Embryonic facial prominence (tissue), 1 donor: Measurements from ENCODE around the gene PKP1.

Experiments
- DNase-seq: peaks from one replicate; pipeline ENCODE4 v3.0.0-alpha.2; 2016; ENCODE audit errors: extremely low spot score

Gene PKP1

DNA sequence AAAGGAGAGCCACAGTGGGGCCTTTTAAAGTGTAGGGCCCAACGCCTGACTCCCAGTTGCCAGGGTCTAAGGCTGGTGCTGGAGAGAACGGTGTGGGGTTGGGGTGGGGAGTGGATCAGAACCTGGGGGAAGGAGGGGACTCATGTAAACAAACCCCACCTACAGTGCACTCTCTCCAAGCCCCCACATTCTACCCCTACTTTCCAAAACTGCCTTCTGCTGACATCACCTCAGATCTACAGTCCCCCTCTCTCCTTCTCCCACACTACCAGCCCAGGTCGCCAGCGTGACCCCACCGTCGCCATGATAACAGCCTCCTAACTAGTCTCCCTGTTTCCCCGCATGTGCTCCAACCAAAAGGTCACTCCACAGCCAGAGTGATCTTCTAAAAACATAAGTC lies 67.6 kb downstream of the PKP1 start:
- DNase-seq = no peak

DNA sequence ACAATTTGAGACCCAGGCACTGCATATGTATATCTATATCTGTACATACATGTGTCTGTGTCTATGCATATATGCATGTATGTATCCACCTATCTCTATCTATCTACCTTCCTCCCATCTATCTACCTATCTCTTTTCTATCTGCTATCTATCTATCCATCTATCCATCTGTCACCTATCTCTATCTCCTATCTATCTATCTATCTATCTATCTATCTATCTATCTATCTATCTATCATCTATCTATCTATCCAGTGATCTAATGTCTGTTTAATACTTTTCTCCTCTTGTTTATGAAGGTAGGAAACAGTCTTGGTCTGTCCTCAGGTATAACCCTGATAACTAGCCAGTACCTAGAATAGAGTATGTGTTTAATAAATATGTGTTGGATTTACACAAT lies 68.3 kb downstream of the PKP1 start:
- DNase-seq = no peak

DNA sequence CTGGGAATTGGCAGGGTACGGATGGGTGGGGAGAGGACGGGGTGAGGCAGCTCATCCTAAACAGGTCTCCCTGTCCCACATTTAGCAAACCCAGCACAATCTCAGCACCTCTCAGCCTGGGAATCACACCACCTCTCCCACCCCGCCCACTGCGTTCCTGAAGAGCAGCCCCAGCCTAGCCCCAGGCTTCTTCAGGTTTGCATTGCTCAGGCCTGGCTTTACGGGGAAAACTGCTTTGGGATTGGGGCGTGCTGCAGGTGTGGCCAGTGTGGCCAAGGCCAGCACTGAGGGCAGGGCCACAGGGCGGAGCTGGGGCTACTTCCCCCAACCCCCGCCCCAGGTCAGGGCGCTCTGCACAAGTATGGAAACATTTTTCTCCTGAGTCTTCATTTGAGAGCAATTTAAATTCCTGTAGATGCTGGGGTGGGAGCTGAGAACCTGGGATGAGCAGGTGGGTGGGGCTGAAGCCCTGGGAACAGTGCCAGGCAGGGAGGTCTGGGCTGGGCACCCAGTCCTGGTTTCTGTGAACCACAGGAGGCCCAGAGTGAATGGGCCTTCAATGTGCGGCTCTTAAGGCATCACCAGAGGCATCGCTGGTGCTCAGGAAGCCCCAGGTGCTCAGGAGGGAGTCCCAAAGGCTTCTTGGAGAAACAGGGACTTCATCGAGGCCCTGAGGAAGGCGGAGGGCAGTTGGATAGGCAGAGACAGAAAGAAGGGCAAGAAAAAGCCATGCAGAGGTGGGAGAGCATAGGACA lies 70.1 kb downstream of the PKP1 start:
- no peak for DNase-seq

DNA sequence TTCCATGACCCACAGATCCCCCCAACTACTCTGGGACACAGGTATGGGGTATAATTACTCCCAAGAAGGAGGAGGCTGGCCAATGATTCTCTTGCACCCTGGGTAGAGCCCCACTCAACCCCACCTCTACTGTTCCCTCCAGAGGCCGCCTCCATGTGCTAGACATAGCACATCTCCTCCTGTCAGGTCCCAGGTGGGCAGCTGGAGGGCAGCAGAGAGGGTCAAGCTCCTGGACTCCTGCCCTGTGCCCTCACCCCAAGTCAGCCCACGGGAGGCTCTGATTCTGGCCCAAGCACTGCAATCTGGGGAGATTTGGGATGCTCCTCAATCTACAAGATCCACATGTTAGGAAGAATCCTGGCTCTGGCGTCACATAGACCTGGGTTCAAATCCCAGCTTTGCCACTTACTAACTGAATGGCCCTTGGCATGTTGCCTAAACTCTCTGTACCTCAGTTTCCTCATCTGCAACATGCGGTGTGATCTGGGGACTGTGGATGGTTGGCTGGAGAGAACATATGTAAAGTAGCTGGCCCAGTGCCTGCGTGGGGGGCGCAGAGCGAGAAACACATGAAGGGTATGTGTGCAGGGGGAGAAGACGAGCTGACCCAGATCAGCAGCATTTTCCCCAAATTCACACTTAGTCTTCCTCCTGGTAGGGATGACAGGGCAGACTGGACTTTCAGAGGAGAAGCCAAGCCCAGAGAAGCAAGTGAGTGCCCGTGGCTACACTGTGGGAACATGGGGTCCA lies 71.0 kb downstream of the PKP1 start:
- DNase-seq = no peak

DNA sequence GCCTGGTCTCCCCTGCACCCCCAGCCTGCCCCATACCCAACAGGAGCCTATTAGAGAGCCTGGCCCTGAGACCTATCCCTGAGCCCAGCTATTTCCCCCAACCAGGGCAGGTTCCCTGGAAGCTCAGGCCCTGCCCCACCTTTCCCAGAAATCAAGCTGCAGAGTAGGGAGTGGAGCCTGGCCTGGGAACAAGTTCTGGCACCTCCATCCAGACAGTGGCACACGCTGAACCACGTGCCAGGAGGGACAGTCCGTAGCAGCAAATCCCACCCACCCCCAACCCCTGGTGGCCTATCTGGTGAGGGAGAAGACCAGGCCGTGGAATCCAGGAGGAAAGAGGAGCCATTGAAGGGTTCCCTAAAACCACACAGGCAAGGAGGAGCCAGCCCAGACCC lies 71.6 kb downstream of the PKP1 start:
- no peak for DNase-seq

GRCh38 chr1:201355471-201355870 lies 72.2 kb downstream of the PKP1 start:
- DNase-seq = no peak

DNA sequence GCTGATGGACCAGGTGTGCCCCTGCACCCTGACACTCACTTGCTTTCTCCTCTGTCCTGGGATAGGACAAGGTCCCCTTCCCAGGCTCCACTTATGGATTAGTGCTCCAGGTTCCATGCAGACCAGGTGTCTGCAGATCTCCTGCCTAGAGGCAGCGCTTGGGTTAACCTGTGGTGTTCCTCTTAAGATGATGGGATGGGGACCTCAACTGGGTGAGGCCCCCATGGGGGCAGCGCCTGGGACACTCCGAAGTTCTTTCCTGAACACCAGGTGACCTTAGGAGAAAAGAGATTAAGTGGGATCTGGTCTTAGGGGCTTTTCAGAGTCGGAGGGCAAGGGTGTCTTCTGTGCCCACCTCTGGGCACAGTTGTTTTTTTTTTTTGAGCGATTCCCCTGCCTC lies 72.9 kb downstream of the PKP1 start:
- no peak for DNase-seq

DNA sequence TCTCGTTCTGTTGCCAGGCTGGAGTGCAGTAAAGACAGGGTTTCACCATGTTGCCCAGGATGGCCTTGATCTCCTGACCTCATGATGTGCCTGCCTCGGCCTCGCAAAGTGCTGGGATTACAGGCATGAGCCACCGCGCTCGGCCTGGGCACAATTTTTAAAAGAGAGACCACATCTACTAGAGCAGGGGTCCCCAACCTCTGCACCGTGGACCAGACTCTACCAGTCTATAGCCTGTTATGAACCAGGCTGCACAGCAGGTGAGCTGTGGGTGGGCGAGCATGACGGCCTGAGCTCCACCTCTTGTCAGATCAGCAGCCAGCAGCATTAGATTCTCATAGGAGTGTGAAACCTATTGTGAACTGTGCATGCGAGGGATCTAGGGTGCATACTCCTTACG lies 73.4 kb downstream of the PKP1 start:
- DNase-seq = no peak

- DNase-seq = no peak
These were observed 73.9 kb downstream of the PKP1 start for GRCh38 chr1:201357211-201357610.

DNA sequence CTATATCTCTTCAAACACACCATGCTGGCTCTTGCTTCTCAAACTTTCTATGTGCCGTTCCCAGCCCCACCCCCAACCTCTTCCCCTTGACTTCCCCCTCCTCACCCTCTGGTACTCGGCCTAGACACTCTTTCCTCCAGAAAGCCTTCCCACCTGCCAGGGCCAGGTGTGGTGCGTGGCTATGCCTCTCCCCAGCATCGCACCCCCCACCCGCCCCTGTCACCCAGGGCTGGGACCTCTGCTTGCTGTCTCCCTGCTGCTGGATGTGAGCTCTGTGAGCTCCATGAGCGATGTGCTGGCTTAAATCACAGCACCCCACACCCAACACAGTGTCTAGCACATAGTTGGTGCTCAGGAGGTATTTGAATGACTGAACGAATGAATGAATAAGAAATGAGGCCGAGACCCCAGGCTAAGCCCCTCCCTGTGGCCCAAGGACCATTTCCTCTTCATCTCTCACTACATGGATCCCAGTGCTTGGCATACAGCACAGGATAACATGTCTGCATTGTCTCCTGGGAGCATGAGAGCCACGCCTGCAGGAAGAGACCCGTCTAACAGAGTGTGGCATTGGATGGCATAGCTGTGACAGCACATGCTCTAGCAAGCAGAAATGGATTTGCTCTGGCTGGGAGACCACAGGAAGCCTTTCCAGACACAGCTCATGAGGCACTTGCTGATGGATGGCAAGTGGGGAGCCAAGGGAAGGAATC lies 74.5 kb downstream of the PKP1 start:
- DNase-seq = no peak

DNA sequence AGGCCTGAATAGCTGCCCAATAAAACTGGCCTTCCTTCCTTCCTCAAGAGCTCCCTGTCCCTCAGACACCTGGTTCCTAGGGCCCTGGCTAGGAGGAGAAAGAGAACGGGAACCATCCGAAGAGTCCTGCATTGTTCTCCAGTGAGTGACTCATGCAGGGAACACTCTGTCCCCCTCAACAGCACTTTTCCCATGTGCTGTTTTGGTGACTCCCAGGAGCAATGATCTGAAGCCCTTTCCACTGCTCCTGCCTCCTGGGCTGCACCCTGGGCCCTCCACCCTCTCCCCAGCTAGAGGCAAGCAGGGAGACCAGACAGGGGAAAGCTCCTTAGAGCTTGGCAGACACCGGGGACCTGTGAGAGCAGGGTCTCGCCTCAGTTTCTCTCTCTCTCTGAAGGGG lies 75.3 kb downstream of the PKP1 start:
- no peak for DNase-seq

GRCh38 chr1:201359031-201359872 lies 75.9 kb downstream of the PKP1 start:
- no peak for DNase-seq

DNA sequence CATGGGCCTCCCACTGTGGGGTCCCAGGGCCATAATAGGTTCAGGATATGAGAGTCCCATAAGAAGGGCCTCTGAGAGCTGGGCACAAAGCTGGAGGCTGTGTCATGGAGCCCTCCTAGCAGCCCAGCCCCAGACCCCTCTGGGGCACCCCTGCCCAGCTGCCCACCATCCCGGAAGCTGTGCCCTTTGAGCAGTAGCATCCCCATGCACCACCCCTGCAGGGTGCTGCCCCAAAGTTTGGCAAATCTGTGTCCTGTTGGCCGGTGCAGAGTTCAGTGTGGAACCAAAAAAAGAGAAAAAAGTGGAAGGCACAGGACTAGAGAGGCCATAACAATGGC lies 76.5 kb downstream of the PKP1 start:
- DNase-seq = no peak

GRCh38 chr1:201360486-201360885 lies 77.2 kb downstream of the PKP1 start:
- DNase-seq = no peak

DNA sequence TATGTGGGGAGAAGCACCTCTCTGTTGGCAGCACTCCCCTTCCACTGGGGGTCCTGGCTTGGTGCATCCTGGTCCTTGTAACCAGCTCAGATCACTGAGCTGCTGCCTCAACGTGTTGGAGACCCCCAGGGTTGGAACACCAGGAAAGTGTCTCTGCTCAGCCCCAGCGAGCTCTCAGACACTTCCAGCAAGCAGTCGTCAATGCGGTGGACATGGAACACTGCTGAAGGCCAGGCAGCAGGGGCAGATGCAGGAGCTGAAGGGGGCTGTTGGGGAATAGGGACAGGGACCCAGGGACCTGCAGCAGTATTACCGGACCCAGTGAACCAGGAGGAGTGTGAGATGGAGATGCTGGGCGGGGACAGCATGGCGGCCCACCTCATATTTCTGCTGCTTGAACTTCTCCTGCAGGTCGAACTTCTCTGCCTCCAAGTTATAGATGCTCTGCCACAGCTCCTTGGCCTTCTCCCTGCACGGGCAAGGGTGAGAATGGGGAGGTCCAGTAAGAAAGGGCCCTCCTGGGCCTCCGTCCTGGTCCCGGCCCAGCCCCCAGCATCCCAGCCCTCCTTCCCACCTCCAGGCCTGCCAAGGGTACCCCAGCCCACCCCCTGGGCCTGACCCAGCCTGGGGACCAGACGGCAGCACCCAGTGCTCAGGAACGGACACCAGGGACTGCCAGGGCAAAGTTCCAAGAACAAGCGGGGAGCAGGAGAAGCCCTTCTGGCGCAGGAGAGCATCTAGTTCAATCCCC lies 77.8 kb downstream of the PKP1 start:
- DNase-seq = no peak

DNA sequence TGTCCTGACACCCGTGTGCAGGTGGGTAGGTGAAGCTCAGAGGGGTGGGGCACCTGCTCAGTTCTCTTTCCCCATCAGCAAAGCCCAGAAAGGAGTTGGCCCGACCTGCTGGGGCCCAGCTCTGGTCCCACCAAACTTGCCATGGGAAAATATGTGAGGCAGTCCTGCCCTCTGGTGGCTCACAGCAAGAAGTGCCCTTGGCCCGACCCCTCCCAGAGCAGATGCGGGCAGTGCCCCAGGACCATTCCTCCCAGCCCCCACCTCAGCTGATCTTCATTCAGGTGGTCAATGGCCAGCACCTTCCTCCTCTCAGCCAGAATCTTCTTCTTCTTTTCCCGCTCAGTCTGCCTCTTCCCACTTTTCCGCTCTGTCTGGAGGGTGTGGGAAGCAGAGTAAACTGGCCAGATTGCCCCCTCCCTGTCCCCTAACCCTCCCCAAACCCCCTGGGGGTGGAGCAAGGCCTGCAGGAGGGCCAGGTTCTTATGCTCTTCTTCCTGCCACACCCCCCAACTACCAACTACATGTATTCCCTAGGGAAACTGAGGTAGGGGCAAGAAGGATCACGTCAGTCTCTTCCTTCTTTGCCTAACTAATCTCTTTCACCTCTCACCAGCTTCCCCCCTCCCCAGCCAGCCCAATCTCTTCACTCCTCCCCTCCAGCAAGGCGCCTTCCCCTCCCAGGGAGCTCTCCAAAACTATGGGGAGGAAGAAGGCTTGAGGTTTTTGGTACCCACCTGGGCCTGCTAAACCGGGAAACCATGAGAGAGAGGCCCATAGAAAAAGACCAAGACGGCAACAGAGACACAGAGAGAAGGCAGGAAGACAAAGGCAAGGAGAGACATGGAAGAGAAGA lies 78.6 kb downstream of the PKP1 start:
- DNase-seq = no peak

DNA sequence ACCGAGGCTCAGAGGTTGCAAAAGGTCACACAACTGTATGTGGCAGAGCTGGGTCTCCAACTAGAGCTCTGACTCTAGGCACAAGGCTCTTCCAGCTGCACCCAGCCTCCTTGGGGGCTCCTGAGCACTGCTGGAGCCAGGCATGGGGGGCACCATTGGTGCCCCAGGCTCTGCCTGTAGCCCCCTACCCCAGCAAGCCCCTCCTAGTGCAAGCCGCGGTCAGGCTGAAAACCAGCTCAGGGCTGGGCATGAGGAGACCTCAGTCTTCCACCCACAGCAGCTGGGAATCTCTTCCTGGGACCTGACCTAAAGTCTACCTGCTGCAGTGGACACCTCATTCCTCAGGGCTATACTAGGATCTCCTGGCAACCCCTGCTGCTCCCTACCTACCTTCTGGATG lies 79.6 kb downstream of the PKP1 start:
- DNase-seq = no peak

DNA sequence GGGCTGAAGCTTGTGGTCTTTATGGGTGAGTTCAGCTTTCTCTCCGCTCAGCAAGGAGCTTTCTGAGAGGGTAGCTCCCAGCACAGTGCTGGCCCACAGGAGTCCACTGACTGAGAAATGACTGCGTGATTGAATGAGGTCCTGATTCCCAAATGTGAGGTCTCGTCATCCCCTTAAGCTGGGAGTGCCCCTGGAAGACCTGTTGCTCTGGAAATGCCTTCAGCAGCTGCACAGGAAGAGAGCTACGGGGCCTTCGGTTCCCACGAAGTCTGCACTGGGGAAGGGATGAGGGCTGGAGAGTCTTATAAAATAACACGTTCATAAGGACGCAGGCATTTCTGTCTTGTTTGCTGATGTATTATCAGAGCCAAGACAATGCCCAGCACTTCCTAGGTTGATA lies 80.2 kb downstream of the PKP1 start:
- no peak for DNase-seq

GRCh38 chr1:201364808-201365105 lies 81.5 kb downstream of the PKP1 start:
- DNase-seq = no peak

DNA sequence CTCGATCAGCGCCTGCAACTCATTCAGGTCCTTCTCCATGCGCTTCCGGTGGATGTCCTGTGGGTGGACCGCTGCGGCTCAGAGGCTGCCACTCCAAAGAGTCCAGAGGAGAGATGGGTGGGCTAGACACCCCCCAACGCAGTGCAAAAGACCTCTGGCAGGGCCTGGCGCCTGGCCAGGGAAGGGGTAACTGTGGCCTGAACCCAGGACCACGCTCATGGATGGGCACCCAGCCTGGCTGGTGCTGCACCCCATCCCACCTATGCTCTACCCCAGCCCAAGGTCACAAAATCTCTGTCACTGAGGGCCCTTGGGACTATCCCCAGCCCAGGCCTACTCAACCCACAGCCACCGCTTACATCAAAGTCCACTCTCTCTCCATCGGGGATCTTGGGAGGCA lies 81.9 kb downstream of the PKP1 start:
- no peak for DNase-seq

DNA sequence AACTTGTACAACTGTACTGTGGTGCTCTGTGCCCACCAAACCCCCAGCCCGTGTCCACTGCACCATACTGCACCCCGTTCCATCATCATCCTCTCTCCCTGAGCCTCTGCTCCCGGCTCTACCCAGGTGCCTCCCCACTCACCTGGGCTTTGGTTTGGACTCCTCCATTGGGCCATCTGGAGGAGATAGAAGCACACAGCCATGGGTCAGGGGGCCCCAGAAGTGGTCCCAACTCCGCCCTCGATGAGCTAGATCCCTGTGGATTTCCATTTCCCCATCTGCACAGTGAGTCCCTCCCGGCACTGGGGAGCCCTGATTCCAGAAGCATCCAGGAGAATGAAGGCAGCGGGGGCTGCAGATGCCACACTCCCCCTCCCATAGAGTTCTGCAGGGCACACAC lies 83.4 kb downstream of the PKP1 start:
- no peak for DNase-seq
